Measurements from ENCODE around the gene CIPC. TPM values are rescaled to one million over a fixed set of nuclear protein-coding genes. Genes with fewer than 3 reads are reported as not detected.
A peak's percentile ranks its signal among the peaks of the same experiment; 100 is the strongest.

The CIPC gene
- 8.8 TPM for polyA plus RNA-seq (2013, experiment 1 of 2)
- 8.8 TPM for polyA plus RNA-seq (2013, experiment 2 of 2)

DNA sequence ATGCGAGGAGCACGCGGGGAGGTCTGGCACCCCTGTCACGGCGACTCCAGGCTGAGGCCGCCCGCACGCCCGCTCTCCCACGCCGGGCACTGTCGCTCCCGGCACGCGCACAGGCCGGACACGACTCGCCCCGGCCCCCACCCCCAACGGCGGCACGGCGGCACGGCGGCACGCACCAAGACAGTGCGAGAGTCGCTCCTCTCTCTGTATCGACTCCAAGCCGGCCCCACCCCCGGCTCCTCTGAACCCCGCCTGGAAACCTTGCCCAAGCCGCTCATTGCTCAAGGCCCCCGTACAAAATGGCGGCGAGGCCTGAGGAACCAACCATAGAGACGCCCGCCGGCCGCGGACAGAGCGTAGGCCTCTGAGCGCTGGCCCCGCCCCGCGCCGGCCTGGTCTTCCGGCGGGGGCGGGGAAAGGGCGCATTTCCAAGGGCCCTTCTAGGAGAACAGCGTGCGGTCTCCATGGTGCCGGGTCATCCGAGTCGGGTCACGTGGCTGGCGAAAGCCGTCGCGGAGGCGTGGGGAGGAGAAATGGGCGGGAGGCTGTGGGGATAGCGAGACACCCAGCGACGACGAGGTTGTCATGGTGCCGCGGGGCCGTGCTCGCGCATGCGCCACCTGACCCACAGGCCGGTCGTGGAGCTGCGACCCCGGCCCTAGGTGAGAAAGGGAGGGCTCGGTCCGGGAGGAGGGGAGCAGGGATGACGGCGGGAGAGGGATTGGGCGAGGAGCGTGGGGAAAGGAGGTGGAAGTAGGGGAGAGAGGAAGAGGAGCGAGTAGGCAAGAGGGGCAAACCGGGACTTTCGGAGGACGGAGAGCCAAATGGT is at the start of gene CIPC:
Gene CIPC (plus strand): TSS at position 559 of the 829 bp plus-strand sequence. CDS start 7,451 bp downstream, outside the sequence.
- no peak within 1 kb of the TSS for H2AK5ac ChIP-seq (ENCODE audit: low read length, severe bottlenecking)
- H2BK12ac ChIP-seq (ENCODE audit: low read length in 2 of 2): peak within 1 kb of the TSS; percentile 53 to 97
- DNase-seq: peak; percentile 99
- peak within 1 kb of the TSS; percentile 91 for H2BK15ac ChIP-seq (ENCODE audit: low read depth, poor library complexity, severe bottlenecking)
- peak within 1 kb of the TSS; percentile 61 to 93 for H3K4ac ChIP-seq (ENCODE audit: low read depth in 1 of 2, low read length in 2 of 2)
- no peaks in the 10 kb centered on the region for H3K36me3 ChIP-seq (ENCODE audit: control insufficient read depth in 1 of 2, insufficient read depth in 2 of 2, low read depth in 1 of 2, low read length in 2 of 2)
- peak within 1 kb of the TSS; percentile 96 for H2AFZ ChIP-seq (ENCODE audit: low read depth, low read length)
- H3K9ac ChIP-seq (ENCODE audit: low read length): peak within 1 kb of the TSS; percentile 98
- under 1% methylated on average over 85 of the region's 87 CpGs for WGBS
- peak within 1 kb of the TSS; percentile 98 to 99 for H3K4me3 ChIP-seq (ENCODE audit: insufficient read depth in 1 of 2, low read depth in 1 of 2, low read length in 2 of 2)
- peaks cover 13% of the 10 kb centered on the region for H3K79me1 ChIP-seq (replicated peaks; ENCODE audit: low read length, poor library complexity, severe bottlenecking)
- H4K91ac ChIP-seq (ENCODE audit: low read length): peak within 1 kb of the TSS; percentile 96
- H3K27me3 ChIP-seq (ENCODE audit: control insufficient read depth in 1 of 2, insufficient read depth in 1 of 2, low read length in 2 of 2): no peaks in the 10 kb centered on the region
- peak within 1 kb of the TSS; percentile 97 for H4K8ac ChIP-seq (ENCODE audit: low read length)
- peak within 1 kb of the TSS in 1 of 2 experiments; percentile 100 for H3K14ac ChIP-seq (ENCODE audit: low read length in 2 of 2)
- peak within 1 kb of the TSS; percentile 95 for H3K4me2 ChIP-seq (ENCODE audit: low read length, poor library complexity, severe bottlenecking)
- H3K23ac ChIP-seq (ENCODE audit: low read length in 2 of 2): peak within 1 kb of the TSS in 1 of 2 experiments; percentile 99
- peak within 1 kb of the TSS; percentile 45 for H2BK5ac ChIP-seq (ENCODE audit: low read depth, low read length, poor library complexity, severe bottlenecking)
- H3K27ac ChIP-seq (ENCODE audit: low read length, poor library complexity, severe bottlenecking): peak within 1 kb of the TSS; percentile 79
- no peaks in the 10 kb centered on the region for H3K9me3 ChIP-seq (ENCODE audit: control insufficient read depth, low read length)
- peaks cover 5% of the 10 kb centered on the region for H3K4me1 ChIP-seq (ENCODE audit: control insufficient read depth, insufficient read depth, low read depth, low read length)
- H3K18ac ChIP-seq (ENCODE audit: low read depth in 1 of 2, low read length in 2 of 2): peak within 1 kb of the TSS; percentile 95 to 99
- H2BK120ac ChIP-seq (ENCODE audit: low read depth, low read length): peak within 1 kb of the TSS; percentile 87

DNA sequence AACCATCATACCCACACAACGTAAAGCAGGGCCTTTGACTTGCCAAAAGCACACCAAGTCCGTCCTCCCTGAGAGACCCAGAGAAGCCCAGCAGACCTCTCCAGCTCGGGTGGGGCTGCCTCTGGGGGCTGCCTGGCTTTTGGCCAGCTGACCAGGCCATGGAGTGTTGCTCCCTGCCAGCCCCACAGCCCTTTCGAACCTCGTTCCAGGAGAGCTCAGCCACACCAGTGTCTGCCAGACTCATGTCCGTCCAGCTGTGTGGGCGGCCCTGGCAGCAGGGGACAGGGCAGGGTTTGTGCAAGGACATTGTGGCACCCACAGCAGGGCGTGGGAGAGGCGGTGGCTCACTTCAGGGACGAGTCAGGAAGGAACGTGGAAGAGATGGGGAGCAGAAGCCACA is 46.9 kb upstream of the CIPC start:
- Histone ChIP-seq H3K18ac (ENCODE audit: low read depth in 1 of 2, low read length in 2 of 2) (peak overlapping the region; percentile 35 to 65), H3K27me3 (ENCODE audit: control insufficient read depth in 1 of 2, insufficient read depth in 1 of 2, low read length in 2 of 2) (no peaks in the 10 kb centered on the region), H3K79me1 (replicated peaks; ENCODE audit: low read length, poor library complexity, severe bottlenecking) (no peaks in the 10 kb centered on the region), H2BK5ac (ENCODE audit: low read depth, low read length, poor library complexity, severe bottlenecking) (no peak overlapping the region), H3K4me3 (ENCODE audit: insufficient read depth in 1 of 2, low read depth in 1 of 2, low read length in 2 of 2) (no peak overlapping the region), H3K23ac (ENCODE audit: low read length in 2 of 2) (no peak overlapping the region), H4K8ac (ENCODE audit: low read length) (peak overlapping the region; percentile 86), H3K9me3 (ENCODE audit: control insufficient read depth, low read length) (peaks cover 2% of the 10 kb centered on the region), H2BK120ac (ENCODE audit: low read depth, low read length) (peak overlapping the region; percentile 29), H2BK12ac (ENCODE audit: low read length in 2 of 2) (peak overlapping the region; percentile 86 to 93), H3K14ac (ENCODE audit: low read length in 2 of 2) (peak overlapping the region in 1 of 2 experiments; percentile 12), H3K27ac (ENCODE audit: low read length, poor library complexity, severe bottlenecking) (no peak overlapping the region), H4K91ac (ENCODE audit: low read length) (peak overlapping the region; percentile 71), H3K4me1 (ENCODE audit: control insufficient read depth, insufficient read depth, low read depth, low read length) (peaks cover 21% of the 10 kb centered on the region), H3K9ac (ENCODE audit: low read length) (peak overlapping the region; percentile 2), H3K36me3 (ENCODE audit: control insufficient read depth in 1 of 2, insufficient read depth in 2 of 2, low read depth in 1 of 2, low read length in 2 of 2) (no peaks in the 10 kb centered on the region), H2BK15ac (ENCODE audit: low read depth, poor library complexity, severe bottlenecking) (peak overlapping the region; percentile 82), H2AK5ac (ENCODE audit: low read length, severe bottlenecking) (peak overlapping the region; percentile 11), H2AFZ (ENCODE audit: low read depth, low read length) (no peak overlapping the region), H3K4ac (ENCODE audit: low read depth in 1 of 2, low read length in 2 of 2) (peak overlapping the region; percentile 0 to 75), H3K4me2 (ENCODE audit: low read length, poor library complexity, severe bottlenecking) (no peak overlapping the region)
- WGBS: 77% methylated on average over 11 of the region's 11 CpGs
- no peak for DNase-seq

DNA sequence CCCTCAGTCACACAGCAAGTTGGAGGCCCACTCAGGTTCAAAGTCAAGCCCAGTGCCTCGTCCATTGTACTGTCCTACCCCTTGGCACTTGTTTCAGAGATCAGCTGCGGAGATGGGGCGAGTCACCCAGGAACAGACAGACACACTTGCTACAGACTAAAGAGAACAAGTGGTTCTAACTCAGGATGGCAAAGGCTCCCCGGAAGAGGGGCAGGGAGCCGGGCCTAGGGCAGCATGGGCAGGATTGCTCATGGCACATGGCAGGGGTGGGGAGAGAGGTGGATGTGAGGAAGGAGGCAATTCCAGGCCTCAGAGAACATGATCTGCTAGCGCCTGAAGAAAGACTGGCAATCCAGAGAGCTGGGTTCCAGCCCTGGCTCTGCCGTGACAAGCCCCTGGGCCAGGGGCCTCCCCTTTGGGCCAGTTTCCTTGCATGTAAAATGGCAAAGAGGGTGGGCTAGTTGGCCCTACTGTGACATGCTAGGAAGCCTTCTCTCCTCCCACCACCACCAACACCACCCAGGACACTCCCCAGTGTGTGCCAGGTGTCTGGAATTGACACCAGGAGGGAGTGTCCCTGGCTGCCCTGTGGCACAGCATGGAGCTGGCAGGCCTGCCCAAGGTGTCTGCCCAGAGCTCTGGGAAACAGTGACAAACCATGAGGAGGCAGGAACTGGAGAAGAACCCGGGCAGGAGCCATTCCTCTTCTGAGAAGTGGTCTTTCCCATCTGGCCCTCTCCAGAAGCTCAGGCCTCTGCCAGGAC is 45.6 kb upstream of the CIPC start:
- Histone ChIP-seq H3K27ac (ENCODE audit: low read length, poor library complexity, severe bottlenecking) (no peak overlapping the region), H3K18ac (ENCODE audit: low read depth in 1 of 2, low read length in 2 of 2) (peak overlapping the region; percentile 56 to 99), H2BK12ac (ENCODE audit: low read length in 2 of 2) (peak overlapping the region; percentile 9 to 100), H3K4me2 (ENCODE audit: low read length, poor library complexity, severe bottlenecking) (no peak overlapping the region), H3K27me3 (ENCODE audit: control insufficient read depth in 1 of 2, insufficient read depth in 1 of 2, low read length in 2 of 2) (no peaks in the 10 kb centered on the region), H2AK5ac (ENCODE audit: low read length, severe bottlenecking) (peak overlapping the region; percentile 9), H3K9ac (ENCODE audit: low read length) (no peak overlapping the region), H4K91ac (ENCODE audit: low read length) (peak overlapping the region; percentile 45), H3K4me1 (ENCODE audit: control insufficient read depth, insufficient read depth, low read depth, low read length) (peaks cover 21% of the 10 kb centered on the region), H3K14ac (ENCODE audit: low read length in 2 of 2) (peak overlapping the region in 1 of 2 experiments; percentile 74), H2AFZ (ENCODE audit: low read depth, low read length) (no peak overlapping the region), H2BK15ac (ENCODE audit: low read depth, poor library complexity, severe bottlenecking) (no peak overlapping the region), H3K23ac (ENCODE audit: low read length in 2 of 2) (peak overlapping the region in 1 of 2 experiments; percentile 6), H2BK5ac (ENCODE audit: low read depth, low read length, poor library complexity, severe bottlenecking) (no peak overlapping the region), H3K9me3 (ENCODE audit: control insufficient read depth, low read length) (peaks cover 4% of the 10 kb centered on the region), H3K79me1 (replicated peaks; ENCODE audit: low read length, poor library complexity, severe bottlenecking) (no peaks in the 10 kb centered on the region), H4K8ac (ENCODE audit: low read length) (peak overlapping the region; percentile 25), H3K4me3 (ENCODE audit: insufficient read depth in 1 of 2, low read depth in 1 of 2, low read length in 2 of 2) (no peak overlapping the region), H3K4ac (ENCODE audit: low read depth in 1 of 2, low read length in 2 of 2) (peak overlapping the region; percentile 29 to 96), H2BK120ac (ENCODE audit: low read depth, low read length) (peak overlapping the region; percentile 22), H3K36me3 (ENCODE audit: control insufficient read depth in 1 of 2, insufficient read depth in 2 of 2, low read depth in 1 of 2, low read length in 2 of 2) (no peaks in the 10 kb centered on the region)
- DNase-seq: no peak
- 80% methylated on average over 6 of the region's 8 CpGs for WGBS
